Measurements from ENCODE around the gene NLGN1.

The NLGN1 gene

DNA sequence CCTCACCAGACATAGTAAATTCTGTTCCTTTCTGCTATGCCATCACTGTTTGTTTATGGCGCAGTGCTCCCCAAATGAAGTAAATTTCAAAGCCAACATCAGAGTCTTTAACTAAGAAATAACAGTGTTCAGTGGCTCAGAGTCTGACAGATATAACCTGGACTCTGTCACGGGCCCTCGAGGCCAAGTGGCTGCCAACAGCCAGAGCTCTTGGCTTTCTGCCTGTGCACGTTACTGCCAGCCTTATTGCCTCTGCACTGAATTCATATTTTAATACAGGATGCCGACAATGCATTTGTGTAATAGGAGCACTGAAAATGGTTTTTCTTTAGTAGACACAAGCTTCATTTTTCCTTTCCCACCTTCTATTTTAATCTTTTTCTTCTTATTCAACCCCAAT is 219.9 kb downstream of the NLGN1 start:
- TF ChIP-seq TAF1 (IDR thresholded peaks at IDR 0.05; ENCODE audit: borderline replicate concordance, low read depth, low read length), result no peak
- no peak for TF ChIP-seq POLR2A (IDR thresholded peaks at IDR 0.05; ENCODE audit: low read depth, low read length)
- no peak for TF ChIP-seq POLR2AphosphoS5 (IDR thresholded peaks at IDR 0.05; ENCODE audit: low read depth, low read length)
- DNase-seq (ENCODE audit: insufficient read length), result no peak
- FAIRE-seq, result no peak

DNA sequence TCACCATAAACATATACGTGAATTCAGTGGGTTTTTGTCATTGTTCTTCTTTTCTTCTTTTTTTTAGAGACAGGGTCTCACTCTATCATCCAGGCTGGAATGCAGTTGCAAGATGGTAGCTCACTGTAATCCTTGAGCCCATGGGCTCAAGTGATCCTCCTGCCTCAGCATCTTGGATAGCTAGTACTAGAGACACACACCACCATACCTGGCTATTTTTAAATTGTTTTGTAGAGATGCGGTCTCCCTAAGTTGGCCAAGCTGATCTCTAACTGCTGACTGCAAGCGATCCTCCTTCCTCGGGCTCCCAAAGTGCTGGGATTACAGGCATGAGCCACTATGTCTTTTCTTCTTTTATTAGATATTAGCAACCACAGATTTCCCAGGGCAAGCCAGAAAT is 220.6 kb downstream of the NLGN1 start:
- no peak for DNase-seq (ENCODE audit: insufficient read length)
- no peak for TF ChIP-seq POLR2AphosphoS5 (IDR thresholded peaks at IDR 0.05; ENCODE audit: low read depth, low read length)
- TF ChIP-seq POLR2A (IDR thresholded peaks at IDR 0.05; ENCODE audit: low read depth, low read length), result no peak
- no peak for TF ChIP-seq TAF1 (IDR thresholded peaks at IDR 0.05; ENCODE audit: borderline replicate concordance, low read depth, low read length)
- no peak for FAIRE-seq

DNA sequence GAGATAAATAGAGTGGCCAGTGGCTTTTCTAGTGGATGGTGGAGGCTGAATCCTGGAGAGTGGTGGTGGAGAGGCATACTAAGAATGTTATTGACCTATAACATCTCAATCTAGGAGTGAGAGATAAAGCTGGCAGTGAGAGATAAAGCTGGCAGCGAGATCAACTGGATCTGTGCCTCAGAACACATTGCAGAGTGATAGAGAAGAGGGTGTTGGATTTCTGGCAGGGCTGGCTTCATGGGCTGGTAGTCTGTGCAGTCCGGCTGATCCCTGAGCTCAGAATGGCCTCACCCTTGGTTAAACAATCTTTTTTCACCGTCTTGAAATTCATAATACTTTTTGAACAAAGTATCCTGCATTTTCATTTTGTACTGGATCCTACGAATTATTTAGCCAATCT is 221.2 kb downstream of the NLGN1 start:
- TF ChIP-seq POLR2AphosphoS5 (IDR thresholded peaks at IDR 0.05; ENCODE audit: low read depth, low read length) (no peak), POLR2A (IDR thresholded peaks at IDR 0.05; ENCODE audit: low read depth, low read length) (no peak), TAF1 (IDR thresholded peaks at IDR 0.05; ENCODE audit: borderline replicate concordance, low read depth, low read length) (no peak)
- DNase-seq (ENCODE audit: insufficient read length) (no peak), FAIRE-seq (no peak)

DNA sequence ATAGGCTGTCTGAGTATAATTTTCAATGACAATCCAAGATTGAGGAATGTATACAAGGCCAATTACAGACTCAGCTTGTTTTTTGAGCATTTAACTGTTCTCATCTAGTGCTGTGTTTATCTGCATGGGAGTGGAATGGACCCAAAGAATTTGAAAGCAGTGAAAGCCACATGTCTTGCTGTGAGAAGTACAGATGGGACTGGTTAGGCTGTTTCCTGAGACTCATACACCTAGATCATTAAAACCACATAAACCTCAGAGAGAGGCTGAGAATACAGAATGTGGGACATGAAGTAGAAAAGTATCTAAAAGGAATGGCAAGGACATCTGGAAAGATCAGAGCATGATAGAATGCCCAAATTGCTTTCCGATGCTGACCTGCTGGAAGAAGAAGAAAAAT is 224.6 kb downstream of the NLGN1 start:
- TF ChIP-seq POLR2AphosphoS5 (IDR thresholded peaks at IDR 0.05; ENCODE audit: low read depth, low read length) (no peak), POLR2A (IDR thresholded peaks at IDR 0.05; ENCODE audit: low read depth, low read length) (no peak), TAF1 (IDR thresholded peaks at IDR 0.05; ENCODE audit: borderline replicate concordance, low read depth, low read length) (no peak)
- FAIRE-seq, result no peak

DNA sequence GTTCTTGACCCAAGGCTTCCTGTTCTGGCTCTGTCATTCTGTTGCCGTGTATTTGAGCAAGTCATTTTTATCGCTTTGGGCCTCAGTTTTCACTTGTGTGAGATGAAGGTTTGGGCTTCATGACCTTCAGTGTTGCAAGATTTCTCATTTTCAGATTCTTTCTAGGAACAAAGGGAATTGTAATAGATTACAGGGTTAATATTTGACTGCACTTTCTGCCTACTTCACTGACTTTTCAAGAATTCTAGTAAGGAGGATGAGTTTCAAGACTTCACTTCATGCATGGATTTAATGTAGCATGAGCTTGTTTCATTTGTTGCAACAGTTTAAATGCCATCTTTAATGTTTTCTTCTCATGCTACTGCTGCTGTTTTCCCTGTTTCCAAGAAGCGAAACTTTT is 226.5 kb downstream of the NLGN1 start:
- no peak for TF ChIP-seq POLR2AphosphoS5 (IDR thresholded peaks at IDR 0.05; ENCODE audit: low read depth, low read length)
- no peak for TF ChIP-seq POLR2A (IDR thresholded peaks at IDR 0.05; ENCODE audit: low read depth, low read length)
- TF ChIP-seq TAF1 (IDR thresholded peaks at IDR 0.05; ENCODE audit: borderline replicate concordance, low read depth, low read length), result no peak
- DNase-seq (ENCODE audit: insufficient read length) (no peak), FAIRE-seq (no peak)

More for the DNA sequence above, 224.6 kb downstream of the NLGN1 start:
- no peak for DNase-seq (ENCODE audit: insufficient read length)

DNA sequence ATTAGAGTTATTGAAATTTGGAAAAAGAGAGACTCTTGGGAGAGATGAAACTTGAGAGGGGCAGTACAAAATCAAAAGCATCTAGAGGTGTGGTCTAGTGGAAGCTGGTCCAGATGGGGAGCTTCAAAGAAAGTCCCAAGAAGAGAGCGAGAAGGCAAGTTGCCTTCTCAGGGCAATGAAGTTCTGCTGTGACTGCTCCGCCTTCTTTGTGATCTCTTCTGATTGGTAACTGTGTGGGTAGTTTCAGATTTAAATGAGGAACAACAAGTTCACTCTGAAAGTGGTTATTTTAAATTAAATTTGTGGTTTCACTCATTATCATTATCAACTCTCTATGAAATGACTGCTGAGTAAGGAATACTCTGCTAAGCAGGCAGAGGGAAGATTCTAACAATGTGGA is 233.3 kb downstream of the NLGN1 start:
- DNase-seq (ENCODE audit: insufficient read length) (no peak), FAIRE-seq (no peak)
- TF ChIP-seq POLR2AphosphoS5 (IDR thresholded peaks at IDR 0.05; ENCODE audit: low read depth, low read length) (no peak), TAF1 (IDR thresholded peaks at IDR 0.05; ENCODE audit: borderline replicate concordance, low read depth, low read length) (no peak)

DNA sequence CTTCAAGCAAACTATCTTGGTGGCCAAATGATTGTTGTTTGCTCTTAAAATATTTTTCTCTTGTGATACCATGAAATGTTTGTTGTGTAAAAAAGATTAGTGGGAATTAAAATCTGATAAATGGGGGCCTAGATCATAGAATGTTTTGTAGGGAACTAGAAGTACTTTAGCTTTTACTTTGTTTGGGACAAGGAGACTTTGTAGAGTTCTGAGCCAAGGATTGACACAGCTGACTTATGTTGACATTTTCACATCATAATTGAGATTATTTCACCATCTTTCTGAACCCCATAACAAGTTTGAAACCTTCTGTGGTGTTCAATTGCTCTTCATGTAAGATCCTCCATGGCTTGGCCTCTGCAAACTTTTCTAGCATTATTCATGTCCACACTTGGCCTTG is 235.4 kb downstream of the NLGN1 start:
- TF ChIP-seq TAF1 (IDR thresholded peaks at IDR 0.05; ENCODE audit: borderline replicate concordance, low read depth, low read length) (no peak), POLR2A (IDR thresholded peaks at IDR 0.05; ENCODE audit: low read depth, low read length) (no peak), POLR2AphosphoS5 (IDR thresholded peaks at IDR 0.05; ENCODE audit: low read depth, low read length) (no peak)
- no peak for FAIRE-seq
- no peak for DNase-seq (ENCODE audit: insufficient read length)

DNA sequence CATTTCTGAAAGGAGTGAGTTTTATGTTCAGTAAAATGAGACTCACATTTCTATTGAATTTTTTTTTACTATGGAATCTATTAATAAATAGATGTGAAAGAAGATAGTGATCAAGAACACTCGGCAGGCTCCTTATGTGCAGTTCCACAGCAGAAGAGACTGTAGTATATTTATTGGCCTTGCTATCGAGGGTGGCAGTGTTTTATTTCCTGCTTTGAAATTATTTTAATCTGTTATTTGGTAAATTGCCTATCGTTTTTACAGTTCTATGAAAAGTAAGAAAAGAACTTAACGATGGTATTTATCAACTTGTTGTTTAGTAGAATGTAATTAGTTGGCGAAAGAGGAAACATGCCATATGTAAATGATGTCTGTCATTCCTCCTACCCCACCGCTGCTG is 238.3 kb downstream of the NLGN1 start:
- DNase-seq (ENCODE audit: insufficient read length), result no peak
- TF ChIP-seq POLR2AphosphoS5 (IDR thresholded peaks at IDR 0.05; ENCODE audit: low read depth, low read length) (no peak), TAF1 (IDR thresholded peaks at IDR 0.05; ENCODE audit: borderline replicate concordance, low read depth, low read length) (no peak), POLR2A (IDR thresholded peaks at IDR 0.05; ENCODE audit: low read depth, low read length) (no peak)
- no peak for FAIRE-seq

DNA sequence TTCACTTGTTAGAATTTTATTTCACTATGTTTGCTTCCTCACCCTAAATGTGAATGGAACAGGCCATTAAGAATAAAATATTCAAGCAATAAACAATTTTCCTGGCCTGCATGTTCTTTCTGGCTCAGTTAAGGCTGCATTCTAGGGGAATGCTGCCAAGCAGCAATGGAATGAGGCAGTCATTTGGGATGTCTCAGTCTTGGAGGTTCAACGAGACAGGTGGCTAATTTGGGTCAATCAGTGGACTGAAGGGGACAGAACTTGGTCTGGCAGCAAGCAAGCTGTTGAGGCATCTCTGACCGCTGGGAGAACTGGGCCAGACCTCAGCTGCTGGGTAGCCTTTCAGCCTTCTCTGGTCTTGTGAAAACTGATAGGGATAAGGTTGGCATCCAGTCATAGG is 241.6 kb downstream of the NLGN1 start:
- TF ChIP-seq TAF1 (IDR thresholded peaks at IDR 0.05; ENCODE audit: borderline replicate concordance, low read depth, low read length) (no peak), POLR2A (IDR thresholded peaks at IDR 0.05; ENCODE audit: low read depth, low read length) (no peak), POLR2AphosphoS5 (IDR thresholded peaks at IDR 0.05; ENCODE audit: low read depth, low read length) (no peak)
- FAIRE-seq (no peak), DNase-seq (ENCODE audit: insufficient read length) (no peak)

DNA sequence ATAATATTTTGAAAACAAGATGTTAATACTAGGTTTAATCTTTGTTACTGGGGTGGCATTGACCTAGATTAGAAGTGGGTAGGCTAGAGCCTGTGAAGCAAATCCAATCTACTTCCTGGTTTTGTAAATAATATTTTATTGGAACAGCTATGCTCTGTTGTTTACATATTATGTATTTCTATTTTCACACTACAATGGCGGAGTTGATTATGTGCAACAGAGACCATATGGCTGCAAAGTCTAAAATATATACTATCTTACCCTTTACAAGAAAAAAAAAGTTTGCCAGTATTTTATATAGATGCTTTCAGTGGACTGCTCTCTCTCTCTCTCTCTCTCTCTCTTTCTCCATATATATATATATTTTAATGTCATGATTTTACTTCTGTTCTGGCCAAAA is 244.2 kb downstream of the NLGN1 start:
- TF ChIP-seq POLR2AphosphoS5 (IDR thresholded peaks at IDR 0.05; ENCODE audit: low read depth, low read length) (no peak), TAF1 (IDR thresholded peaks at IDR 0.05; ENCODE audit: borderline replicate concordance, low read depth, low read length) (no peak), POLR2A (IDR thresholded peaks at IDR 0.05; ENCODE audit: low read depth, low read length) (no peak)
- DNase-seq (ENCODE audit: insufficient read length), result no peak
- FAIRE-seq, result no peak

DNA sequence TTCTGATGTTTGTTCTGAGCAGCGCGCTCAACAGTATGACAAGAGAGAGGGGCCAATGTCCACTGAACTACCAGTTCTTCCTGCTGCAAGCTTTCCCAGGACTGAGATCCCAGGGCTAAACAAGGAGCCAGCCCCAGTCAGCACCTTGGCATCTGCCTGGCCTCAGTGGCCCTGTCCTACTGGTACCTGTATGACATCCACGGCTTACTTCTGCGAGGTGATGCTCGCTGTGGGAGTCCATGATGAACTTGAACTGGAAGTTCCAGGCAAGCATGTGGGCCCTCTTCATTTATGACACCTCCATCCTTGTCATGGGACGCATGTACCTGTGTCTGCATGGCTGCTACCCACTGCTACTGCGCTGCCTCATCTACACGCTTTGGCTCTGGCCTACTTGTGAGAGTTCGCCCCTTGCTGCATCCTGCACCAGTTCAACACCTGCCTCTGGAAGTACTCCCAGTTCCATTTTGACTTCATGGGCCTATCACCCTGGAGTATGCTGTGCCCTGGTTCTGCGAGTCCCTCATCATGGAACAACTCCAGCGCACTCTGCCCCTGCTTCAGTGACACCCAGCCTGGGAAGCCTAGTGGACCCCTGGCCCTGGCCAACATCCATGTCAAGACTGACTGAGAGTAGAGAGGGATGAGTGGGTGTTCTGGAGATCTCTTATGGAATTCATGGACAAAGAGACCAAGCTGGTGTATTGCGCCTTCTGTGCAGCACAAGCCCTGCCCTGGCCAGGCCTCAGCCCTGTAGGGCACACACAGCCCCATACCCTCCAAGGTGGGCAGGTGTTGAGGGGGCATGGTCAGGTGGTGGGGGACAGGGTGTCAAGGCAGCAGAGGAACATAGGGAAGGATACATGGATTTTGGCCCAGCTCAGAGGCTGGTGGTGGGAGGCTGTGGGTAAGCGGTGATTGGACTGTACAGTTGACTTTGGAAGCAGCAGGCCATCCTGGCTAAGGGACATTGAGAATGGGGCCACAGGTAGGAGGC is 246.8 kb downstream of the NLGN1 start:
- FAIRE-seq (no peak), DNase-seq (ENCODE audit: insufficient read length) (no peak)
- TF ChIP-seq TAF1 (IDR thresholded peaks at IDR 0.05; ENCODE audit: borderline replicate concordance, low read depth, low read length) (no peak), POLR2A (IDR thresholded peaks at IDR 0.05; ENCODE audit: low read depth, low read length) (no peak), POLR2AphosphoS5 (IDR thresholded peaks at IDR 0.05; ENCODE audit: low read depth, low read length) (no peak)

DNA sequence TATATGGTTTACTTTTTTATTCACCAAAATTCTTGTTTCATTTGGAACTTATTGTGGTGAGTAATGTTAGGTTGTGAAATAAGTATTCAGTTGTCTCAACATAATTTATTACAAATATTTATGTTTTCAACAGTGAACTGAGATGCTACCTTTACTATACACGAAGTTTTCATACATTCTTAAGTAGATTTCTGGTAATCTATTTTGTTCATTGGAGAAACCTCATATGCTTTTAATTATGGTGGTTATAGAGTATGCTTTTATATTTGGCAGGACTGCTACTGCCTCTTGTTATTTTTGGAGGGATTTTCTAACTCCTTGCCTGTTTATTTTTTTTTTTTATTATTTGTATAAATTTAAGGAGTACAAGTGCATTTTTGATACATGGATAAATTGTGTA is 253.1 kb downstream of the NLGN1 start:
- TF ChIP-seq POLR2A (IDR thresholded peaks at IDR 0.05; ENCODE audit: low read depth, low read length) (no peak), TAF1 (IDR thresholded peaks at IDR 0.05; ENCODE audit: borderline replicate concordance, low read depth, low read length) (no peak), POLR2AphosphoS5 (IDR thresholded peaks at IDR 0.05; ENCODE audit: low read depth, low read length) (no peak)
- FAIRE-seq (no peak), DNase-seq (ENCODE audit: insufficient read length) (no peak)

Data from GM12892 (cell line).